ENCODE results near the gene MORN1. TPM values are rescaled to one million over a fixed set of nuclear protein-coding genes. Genes with fewer than 3 reads are reported as not detected.

MORN1 gene
- total and polyA plus RNA-seq, 10 of the 15 experiments (the other 5 are each of a cell fraction or from before 2014, with no cell fraction given) = 0.76 to 7.9 (median 5.5) TPM

DNA sequence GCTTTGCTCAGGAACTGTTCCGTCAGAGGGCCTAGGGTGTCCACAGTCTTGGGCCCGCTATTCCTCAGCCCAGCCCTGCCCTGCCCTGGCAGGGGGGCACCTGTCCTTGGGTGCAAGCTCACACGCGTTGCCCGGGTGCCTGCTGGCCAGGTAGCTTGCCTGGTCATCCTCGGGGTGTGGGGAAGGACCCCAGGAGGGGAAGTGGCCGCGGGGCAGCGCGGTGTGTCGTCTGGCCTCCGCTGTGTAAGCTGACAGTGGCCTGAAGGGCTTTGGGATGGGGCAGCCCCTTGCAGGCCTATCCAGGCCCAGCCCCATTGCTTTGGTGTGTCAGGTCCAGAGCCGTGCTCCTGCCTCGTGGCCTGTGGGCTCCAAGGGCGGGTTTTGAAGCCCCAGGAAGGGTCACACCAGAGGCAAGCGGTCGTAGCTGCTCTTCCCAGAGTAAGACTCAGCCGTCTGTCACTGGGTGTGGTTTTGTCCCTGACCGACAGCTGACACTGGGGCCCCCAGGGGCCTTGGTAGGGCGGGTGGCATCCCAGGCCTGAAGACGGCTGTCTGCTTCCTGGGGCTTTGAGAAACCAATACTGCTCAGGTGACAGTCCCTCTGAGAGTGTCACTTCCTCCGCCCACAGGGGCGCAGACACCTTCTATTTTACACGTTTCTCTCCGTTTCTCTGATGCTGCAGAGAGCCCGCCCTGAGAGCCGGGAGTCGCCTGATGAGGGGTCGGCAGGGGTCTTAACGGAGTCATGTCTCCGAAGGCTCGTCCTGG, 91.2 kb downstream of the MORN1 start (continued):
- TF ChIP-seq, protein P1, sequence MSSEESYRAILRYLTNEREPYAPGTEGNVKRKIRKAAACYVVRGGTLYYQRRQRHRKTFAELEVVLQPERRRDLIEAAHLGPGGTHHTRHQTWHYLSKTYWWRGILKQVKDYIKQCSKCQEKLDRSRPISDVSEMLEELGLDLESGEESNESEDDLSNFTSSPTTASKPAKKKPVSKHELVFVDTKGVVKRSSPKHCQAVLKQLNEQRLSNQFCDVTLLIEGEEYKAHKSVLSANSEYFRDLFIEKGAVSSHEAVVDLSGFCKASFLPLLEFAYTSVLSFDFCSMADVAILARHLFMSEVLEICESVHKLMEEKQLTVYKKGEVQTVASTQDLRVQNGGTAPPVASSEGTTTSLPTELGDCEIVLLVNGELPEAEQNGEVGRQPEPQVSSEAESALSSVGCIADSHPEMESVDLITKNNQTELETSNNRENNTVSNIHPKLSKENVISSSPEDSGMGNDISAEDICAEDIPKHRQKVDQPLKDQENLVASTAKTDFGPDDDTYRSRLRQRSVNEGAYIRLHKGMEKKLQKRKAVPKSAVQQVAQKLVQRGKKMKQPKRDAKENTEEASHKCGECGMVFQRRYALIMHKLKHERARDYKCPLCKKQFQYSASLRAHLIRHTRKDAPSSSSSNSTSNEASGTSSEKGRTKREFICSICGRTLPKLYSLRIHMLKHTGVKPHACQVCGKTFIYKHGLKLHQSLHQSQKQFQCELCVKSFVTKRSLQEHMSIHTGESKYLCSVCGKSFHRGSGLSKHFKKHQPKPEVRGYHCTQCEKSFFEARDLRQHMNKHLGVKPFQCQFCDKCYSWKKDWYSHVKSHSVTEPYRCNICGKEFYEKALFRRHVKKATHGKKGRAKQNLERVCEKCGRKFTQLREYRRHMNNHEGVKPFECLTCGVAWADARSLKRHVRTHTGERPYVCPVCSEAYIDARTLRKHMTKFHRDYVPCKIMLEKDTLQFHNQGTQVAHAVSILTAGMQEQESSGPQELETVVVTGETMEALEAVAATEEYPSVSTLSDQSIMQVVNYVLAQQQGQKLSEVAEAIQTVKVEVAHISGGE (CRISPR knock-in tag; IDR thresholded peaks at IDR 0.05) = no peak
- TF ChIP-seq SMAD5 (IDR thresholded peaks at IDR 0.05; ENCODE audit: low read depth) (no peak), CHD1 (IDR thresholded peaks at IDR 0.05; ENCODE audit: low read depth, low read length) (no peak), LARP7 (IDR thresholded peaks at IDR 0.05) (no peak; the same call in 1 of the 2 replicates), FOXK2 (IDR thresholded peaks at IDR 0.05) (no peak), EZH2 (IDR thresholded peaks at IDR 0.05; ENCODE audit: borderline replicate concordance, control insufficient read depth, low read depth, low read length) (no peak), ESRRA (IDR thresholded peaks at IDR 0.05; ENCODE audit: low read length) (no peak), TCF3 (IDR thresholded peaks at IDR 0.05; ENCODE audit: borderline replicate concordance, insufficient read depth, low read depth, low read length) (0 out of 2 replicates have a peak, but pooled peaks have one; percentile 36), SMARCA5 (IDR thresholded peaks at IDR 0.05) (peak; percentile 61; the same call in 1 of the 2 replicates), KAT2A (conservative IDR thresholded peaks at IDR 0.05; ENCODE audit: control insufficient read depth, low read depth, low read length) (no peak), ZNF274 (IDR thresholded peaks at IDR 0.05; ENCODE audit: insufficient read depth, insufficient read length) (no peak), WRNIP1 (IDR thresholded peaks at IDR 0.05; ENCODE audit: borderline replicate concordance, low read depth, low read length) (no peak), SPI1 (IDR thresholded peaks at IDR 0.05; ENCODE audit: borderline replicate concordance, insufficient read depth, low read depth, low read length) (peak; percentile 67), BCL11A (IDR thresholded peaks at IDR 0.05; ENCODE audit: low read depth, low read length) (no peak), ASH2L (IDR thresholded peaks at IDR 0.05; ENCODE audit: borderline replicate concordance, low read depth) (no peak), KLF5 (IDR thresholded peaks at IDR 0.05; ENCODE audit: partially characterized antibody) (no peak), RB1 (IDR thresholded peaks at IDR 0.05; ENCODE audit: borderline replicate concordance) (no peak)
- TF ChIP-seq, protein P2, sequence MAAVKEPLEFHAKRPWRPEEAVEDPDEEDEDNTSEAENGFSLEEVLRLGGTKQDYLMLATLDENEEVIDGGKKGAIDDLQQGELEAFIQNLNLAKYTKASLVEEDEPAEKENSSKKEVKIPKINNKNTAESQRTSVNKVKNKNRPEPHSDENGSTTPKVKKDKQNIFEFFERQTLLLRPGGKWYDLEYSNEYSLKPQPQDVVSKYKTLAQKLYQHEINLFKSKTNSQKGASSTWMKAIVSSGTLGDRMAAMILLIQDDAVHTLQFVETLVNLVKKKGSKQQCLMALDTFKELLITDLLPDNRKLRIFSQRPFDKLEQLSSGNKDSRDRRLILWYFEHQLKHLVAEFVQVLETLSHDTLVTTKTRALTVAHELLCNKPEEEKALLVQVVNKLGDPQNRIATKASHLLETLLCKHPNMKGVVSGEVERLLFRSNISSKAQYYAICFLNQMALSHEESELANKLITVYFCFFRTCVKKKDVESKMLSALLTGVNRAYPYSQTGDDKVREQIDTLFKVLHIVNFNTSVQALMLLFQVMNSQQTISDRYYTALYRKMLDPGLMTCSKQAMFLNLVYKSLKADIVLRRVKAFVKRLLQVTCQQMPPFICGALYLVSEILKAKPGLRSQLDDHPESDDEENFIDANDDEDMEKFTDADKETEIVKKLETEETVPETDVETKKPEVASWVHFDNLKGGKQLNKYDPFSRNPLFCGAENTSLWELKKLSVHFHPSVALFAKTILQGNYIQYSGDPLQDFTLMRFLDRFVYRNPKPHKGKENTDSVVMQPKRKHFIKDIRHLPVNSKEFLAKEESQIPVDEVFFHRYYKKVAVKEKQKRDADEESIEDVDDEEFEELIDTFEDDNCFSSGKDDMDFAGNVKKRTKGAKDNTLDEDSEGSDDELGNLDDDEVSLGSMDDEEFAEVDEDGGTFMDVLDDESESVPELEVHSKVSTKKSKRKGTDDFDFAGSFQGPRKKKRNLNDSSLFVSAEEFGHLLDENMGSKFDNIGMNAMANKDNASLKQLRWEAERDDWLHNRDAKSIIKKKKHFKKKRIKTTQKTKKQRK (IDR thresholded peaks at IDR 0.05; ENCODE audit: low read depth, low read length) = no peak
- TF ChIP-seq, protein P3, sequence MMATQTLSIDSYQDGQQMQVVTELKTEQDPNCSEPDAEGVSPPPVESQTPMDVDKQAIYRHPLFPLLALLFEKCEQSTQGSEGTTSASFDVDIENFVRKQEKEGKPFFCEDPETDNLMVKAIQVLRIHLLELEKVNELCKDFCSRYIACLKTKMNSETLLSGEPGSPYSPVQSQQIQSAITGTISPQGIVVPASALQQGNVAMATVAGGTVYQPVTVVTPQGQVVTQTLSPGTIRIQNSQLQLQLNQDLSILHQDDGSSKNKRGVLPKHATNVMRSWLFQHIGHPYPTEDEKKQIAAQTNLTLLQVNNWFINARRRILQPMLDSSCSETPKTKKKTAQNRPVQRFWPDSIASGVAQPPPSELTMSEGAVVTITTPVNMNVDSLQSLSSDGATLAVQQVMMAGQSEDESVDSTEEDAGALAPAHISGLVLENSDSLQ (IDR thresholded peaks at IDR 0.05) = peak; percentile 95
- TF ChIP-seq, protein P4, sequence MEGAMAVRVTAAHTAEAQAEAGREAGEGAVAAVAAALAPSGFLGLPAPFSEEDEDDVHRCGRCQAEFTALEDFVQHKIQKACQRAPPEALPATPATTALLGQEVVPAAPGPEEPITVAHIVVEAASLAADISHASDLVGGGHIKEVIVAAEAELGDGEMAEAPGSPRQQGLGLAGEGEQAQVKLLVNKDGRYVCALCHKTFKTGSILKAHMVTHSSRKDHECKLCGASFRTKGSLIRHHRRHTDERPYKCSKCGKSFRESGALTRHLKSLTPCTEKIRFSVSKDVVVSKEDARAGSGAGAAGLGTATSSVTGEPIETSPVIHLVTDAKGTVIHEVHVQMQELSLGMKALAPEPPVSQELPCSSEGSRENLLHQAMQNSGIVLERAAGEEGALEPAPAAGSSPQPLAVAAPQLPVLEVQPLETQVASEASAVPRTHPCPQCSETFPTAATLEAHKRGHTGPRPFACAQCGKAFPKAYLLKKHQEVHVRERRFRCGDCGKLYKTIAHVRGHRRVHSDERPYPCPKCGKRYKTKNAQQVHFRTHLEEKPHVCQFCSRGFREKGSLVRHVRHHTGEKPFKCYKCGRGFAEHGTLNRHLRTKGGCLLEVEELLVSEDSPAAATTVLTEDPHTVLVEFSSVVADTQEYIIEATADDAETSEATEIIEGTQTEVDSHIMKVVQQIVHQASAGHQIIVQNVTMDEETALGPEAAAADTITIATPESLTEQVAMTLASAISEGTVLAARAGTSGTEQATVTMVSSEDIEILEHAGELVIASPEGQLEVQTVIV (IDR thresholded peaks at IDR 0.05; ENCODE audit: borderline replicate concordance, partially characterized antibody) = no peak

Measured in GM12878 (cell line).